ENCODE measurements around the gene CNOT3. TPM values are rescaled to one million over a fixed set of nuclear protein-coding genes. Genes with fewer than 3 reads are reported as not detected.

The CNOT3 gene
- total RNA-seq, 2 experiments from 2014 or later: 26.7 to 28.7 TPM

DNA sequence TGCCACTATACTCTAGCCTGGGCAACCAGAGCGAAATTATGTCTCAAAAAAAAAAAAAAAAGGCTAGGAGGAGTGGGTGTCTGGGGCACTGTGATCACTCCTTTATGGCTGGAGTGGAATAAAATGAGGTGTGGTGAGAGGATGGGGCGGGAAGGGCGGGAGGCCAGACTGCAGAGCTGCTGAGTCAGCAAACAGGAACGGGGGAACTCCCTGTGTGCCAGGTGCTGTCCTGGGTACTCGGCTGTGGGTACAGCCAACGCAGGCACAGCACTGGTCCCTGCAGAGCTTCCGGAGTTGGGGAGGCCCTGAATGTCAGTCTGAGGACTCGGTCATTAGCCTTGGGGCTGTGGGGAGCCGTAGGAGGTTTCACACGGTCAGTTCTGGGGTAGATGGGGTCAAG, 16.3 kb upstream of the CNOT3 start:
- H3K27ac Mint-ChIP-seq: no peak overlapping the region
- intact Hi-C loops (cut with DNase I, micrococcal nuclease): no loop called here
- ATAC-seq (ENCODE audit: poor library complexity) (no peak), DNase-seq (no peak)
- H3K9me3 Mint-ChIP-seq: no peaks in the 10 kb centered on the region
- H3K4me1 Mint-ChIP-seq (ENCODE audit: low read depth): peaks cover 6% of the 10 kb centered on the region
- Histone ChIP-seq H3K9me3 (ENCODE audit: control insufficient read depth in 1 of 2, insufficient read depth in 1 of 2, low read length in 2 of 2) (no peaks in the 10 kb centered on the region), H3K4me1 (ENCODE audit: insufficient read depth, low read length) (peaks cover 11% of the 10 kb centered on the region), H3K36me3 (ENCODE audit: insufficient read depth, low read length) (peaks cover 75% of the 10 kb centered on the region), H3K27ac (ENCODE audit: low read depth in 1 of 2, low read length in 2 of 2) (no peak overlapping the region), H3K4me3 (ENCODE audit: low read length) (no peak overlapping the region), H3K27me3 (ENCODE audit: control insufficient read depth in 1 of 2, insufficient read depth in 2 of 2, low read length in 2 of 2) (no peaks in the 10 kb centered on the region)
- H3K36me3 Mint-ChIP-seq (ENCODE audit: low read depth): peaks cover 66% of the 10 kb centered on the region
- CTCF ChIA-PET: no interaction called here
- POLR2A ChIA-PET: interaction anchor here (1.0 kb wide), 1 partner anchor 38 kb away, joined by 3 read pairs; the partner anchor contains the start of gene LENG1
- TF ChIP-seq, protein P1, sequence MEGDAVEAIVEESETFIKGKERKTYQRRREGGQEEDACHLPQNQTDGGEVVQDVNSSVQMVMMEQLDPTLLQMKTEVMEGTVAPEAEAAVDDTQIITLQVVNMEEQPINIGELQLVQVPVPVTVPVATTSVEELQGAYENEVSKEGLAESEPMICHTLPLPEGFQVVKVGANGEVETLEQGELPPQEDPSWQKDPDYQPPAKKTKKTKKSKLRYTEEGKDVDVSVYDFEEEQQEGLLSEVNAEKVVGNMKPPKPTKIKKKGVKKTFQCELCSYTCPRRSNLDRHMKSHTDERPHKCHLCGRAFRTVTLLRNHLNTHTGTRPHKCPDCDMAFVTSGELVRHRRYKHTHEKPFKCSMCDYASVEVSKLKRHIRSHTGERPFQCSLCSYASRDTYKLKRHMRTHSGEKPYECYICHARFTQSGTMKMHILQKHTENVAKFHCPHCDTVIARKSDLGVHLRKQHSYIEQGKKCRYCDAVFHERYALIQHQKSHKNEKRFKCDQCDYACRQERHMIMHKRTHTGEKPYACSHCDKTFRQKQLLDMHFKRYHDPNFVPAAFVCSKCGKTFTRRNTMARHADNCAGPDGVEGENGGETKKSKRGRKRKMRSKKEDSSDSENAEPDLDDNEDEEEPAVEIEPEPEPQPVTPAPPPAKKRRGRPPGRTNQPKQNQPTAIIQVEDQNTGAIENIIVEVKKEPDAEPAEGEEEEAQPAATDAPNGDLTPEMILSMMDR (IDR thresholded peaks at IDR 0.05): no peak
- no peaks in the 10 kb centered on the region for H3K27me3 Mint-ChIP-seq
- no peak overlapping the region for H3K4me3 Mint-ChIP-seq

DNA sequence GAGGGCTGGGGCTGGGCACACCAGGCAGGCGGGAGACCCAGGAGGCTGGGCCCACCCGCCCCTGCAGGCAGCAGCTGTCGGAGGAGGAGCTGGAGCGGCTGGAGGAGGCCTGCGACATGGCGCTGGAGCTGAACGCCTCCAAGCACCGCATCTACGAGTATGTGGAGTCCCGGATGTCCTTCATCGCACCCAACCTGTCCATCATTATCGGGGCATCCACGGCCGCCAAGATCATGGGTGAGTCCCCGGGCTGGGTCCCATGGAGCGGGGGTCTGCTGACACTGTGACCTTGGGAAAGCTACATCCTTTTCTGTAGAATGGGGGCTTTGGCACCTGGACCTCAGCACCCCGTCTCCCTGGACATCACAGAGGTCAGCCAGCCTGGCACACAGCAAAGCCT, 13.9 kb upstream of the CNOT3 start:
- intact Hi-C loops (cut with DNase I, micrococcal nuclease): no loop called here
- H3K36me3 ChIP-seq (ENCODE audit: insufficient read depth, low read length): peaks cover 91% of the 10 kb centered on the region
- no peak overlapping the region for H3K27ac Mint-ChIP-seq
- H3K4me3 ChIP-seq (ENCODE audit: low read length): no peak overlapping the region
- H3K4me3 Mint-ChIP-seq: no peak overlapping the region
- H3K9me3 Mint-ChIP-seq: no peaks in the 10 kb centered on the region
- POLR2A ChIA-PET: interaction anchor here (0.5 to 1.5 kb wide), 3 partner anchors 8 to 255 kb away, joined by 3 to 5 read pairs (median 4); partner anchors contain the start of genes CNOT3, PRPF31 and TFPT
- no peaks in the 10 kb centered on the region for H3K27me3 Mint-ChIP-seq
- TF ChIP-seq, protein P1 (IDR thresholded peaks at IDR 0.05): no peak
- CTCF ChIA-PET: no interaction called here
- no peaks in the 10 kb centered on the region for H3K27me3 ChIP-seq (ENCODE audit: control insufficient read depth in 1 of 2, insufficient read depth in 2 of 2, low read length in 2 of 2)
- no peaks in the 10 kb centered on the region for H3K4me1 ChIP-seq (ENCODE audit: insufficient read depth, low read length)
- no peaks in the 10 kb centered on the region for H3K9me3 ChIP-seq (ENCODE audit: control insufficient read depth in 1 of 2, insufficient read depth in 1 of 2, low read length in 2 of 2)
- DNase-seq (no peak), ATAC-seq (ENCODE audit: poor library complexity) (no peak)
- peaks cover 75% of the 10 kb centered on the region for H3K36me3 Mint-ChIP-seq (ENCODE audit: low read depth)
- no peaks in the 10 kb centered on the region for H3K4me1 Mint-ChIP-seq (ENCODE audit: low read depth)
- H3K27ac ChIP-seq (ENCODE audit: low read depth in 1 of 2, low read length in 2 of 2): no peak overlapping the region

DNA sequence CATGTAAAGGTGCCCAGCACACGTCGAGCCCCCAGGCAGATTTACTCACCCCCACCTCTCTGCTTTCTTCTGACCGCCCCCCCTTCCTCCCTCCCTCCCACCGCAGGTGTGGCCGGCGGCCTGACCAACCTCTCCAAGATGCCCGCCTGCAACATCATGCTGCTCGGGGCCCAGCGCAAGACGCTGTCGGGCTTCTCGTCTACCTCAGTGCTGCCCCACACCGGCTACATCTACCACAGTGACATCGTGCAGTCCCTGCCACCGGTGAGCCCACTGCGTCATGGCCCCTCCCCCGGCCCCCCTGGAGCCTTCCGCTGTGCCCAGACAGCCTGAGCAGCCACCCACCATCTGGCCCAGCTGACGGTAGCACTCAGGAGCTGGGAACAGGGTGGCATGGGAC, 13.2 kb upstream of the CNOT3 start:
- Histone ChIP-seq H3K27ac (ENCODE audit: low read depth in 1 of 2, low read length in 2 of 2) (no peak overlapping the region), H3K4me3 (ENCODE audit: low read length) (no peak overlapping the region), H3K36me3 (ENCODE audit: insufficient read depth, low read length) (peaks cover 92% of the 10 kb centered on the region), H3K4me1 (ENCODE audit: insufficient read depth, low read length) (no peaks in the 10 kb centered on the region), H3K27me3 (ENCODE audit: control insufficient read depth in 1 of 2, insufficient read depth in 2 of 2, low read length in 2 of 2) (no peaks in the 10 kb centered on the region), H3K9me3 (ENCODE audit: control insufficient read depth in 1 of 2, insufficient read depth in 1 of 2, low read length in 2 of 2) (no peaks in the 10 kb centered on the region)
- intact Hi-C loops (cut with DNase I, micrococcal nuclease): no loop called here
- Mint-ChIP-seq H3K27ac (no peak overlapping the region), H3K36me3 (ENCODE audit: low read depth) (peaks cover 75% of the 10 kb centered on the region), H3K4me1 (ENCODE audit: low read depth) (no peaks in the 10 kb centered on the region), H3K27me3 (no peaks in the 10 kb centered on the region), H3K4me3 (no peak overlapping the region), H3K9me3 (no peaks in the 10 kb centered on the region)
- ATAC-seq (ENCODE audit: poor library complexity) (no peak), DNase-seq (no peak)
- TF ChIP-seq, protein P1 (IDR thresholded peaks at IDR 0.05): no peak
- ChIA-PET CTCF (no interaction called here), POLR2A (interaction anchor here (0.8 to 1.5 kb wide), 3 partner anchors 9 to 19 kb away, joined by 3 to 5 read pairs (median 4); partner anchors contain the start of genes CNOT3, PRPF31 and TFPT)
